GM21447 (cell line): Measurements from ENCODE around the gene RETN.

ENCODE experiments used
- ATAC-seq: cut with Tn5 transposase; IDR thresholded peaks from one replicate; pipeline ENCODE4 v1.9.1; 2021; ENCODE audit not compliant: unreplicated experiment

Gene RETN, protein sequence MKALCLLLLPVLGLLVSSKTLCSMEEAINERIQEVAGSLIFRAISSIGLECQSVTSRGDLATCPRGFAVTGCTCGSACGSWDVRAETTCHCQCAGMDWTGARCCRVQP

DNA sequence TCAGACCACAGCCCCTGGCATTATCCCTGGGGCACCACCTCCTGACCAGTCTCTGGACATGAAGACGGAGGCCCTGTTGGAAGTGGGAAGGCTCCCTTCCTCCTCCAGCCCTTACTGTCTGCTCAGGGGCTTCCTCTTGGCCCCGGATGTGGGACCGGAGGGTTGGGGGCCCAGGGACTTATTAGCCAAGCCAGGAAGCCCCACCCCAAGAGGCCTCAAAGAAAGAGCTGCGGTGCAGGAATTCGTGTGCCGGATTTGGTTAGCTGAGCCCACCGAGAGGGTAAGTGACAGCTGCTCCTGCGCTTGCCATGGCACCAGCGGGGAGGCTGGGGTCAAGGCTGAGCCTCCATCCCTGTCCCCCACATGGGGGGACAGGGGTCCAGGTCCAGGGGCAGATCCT lies at the start of gene RETN:
Gene RETN, plus strand, starts transcription at position 208 of the 400 bp plus-strand sequence. CDS start 278 bp downstream, outside the sequence.
- ATAC-seq: no peak

DNA sequence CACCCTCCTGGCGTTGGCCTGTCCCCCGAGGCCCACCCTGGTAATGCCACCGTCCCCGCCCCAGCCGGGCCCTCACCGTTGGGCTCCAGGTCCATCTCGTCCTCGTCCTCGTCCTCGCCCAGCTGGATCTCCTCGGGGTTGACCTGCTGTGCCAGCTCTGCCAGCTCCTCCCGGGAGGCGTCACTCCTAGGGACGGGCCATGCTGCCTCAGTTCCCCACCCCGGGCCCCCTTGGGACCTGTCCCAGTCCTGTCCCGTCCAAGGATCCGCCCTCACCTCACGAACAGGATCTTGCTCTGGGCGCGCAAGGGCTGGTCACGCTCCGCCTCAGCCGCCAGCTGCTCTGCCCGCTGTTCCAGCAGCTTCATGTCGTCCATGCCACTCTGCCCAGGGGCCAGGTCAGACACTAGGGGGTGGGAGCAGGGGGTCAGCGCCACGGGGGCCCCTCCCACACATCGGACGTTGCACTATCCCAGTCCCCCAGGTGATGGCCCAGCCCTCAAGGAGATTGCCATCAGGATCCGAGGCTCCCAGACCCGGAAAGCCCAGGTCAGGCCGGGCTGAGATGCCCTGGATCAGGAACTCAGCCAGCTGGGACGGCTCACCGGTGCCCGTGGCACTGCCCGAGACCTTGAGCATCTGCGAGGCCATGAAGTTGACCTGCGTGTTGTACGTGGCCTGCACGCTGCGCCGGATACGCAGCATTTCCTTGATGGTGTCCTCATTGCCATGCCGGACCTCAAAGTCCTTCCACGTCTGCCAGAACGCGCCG lies 49.0 kb upstream of the RETN start:
- ATAC-seq: no peak

DNA sequence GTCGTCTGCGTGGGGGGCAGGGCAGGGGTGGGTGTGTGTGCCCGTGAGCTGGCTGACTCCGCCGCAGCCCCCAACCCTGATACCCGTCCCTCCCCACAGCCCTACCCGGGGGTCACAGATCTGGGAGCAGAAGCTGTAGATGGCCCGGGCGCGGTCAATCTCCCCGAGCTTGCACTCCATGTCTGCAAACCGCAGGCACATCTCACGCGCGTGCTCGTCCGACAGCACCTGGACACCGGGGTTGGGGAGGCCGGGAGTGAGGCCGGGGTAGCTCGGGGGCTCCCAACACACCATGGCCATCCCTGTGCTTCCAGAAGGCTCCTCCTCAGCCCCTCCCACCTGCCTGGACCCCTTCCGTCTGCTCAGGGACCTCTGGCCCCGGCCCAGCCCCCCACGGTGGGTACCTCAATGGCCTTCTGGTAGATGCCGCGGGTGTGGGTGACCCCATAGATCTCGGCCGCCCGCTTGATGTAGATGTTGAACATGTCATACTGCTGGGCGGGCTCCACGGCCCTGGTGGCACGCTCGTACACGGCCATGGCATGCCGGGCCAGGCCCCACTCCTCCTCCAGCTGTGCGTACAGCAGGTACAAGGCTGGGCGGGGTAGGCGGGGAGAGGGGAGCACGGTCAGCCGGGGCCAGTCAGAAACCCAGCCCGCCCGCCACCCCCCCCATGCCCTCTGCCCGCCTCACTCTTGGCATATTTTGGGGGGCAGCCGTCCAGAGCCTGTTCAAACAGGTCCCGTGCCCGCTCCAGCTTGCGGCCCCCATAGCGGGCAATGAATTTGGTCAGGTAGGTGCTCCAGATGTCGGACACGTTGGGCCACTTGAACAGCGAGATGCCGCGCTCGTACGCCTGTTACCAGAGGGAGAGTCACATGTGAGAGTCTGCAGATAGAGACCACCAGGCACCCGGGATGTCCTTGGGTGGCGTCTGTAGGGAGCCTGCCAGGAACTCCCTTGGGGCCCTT lies 48.1 kb upstream of the RETN start:
- no peak for ATAC-seq

DNA sequence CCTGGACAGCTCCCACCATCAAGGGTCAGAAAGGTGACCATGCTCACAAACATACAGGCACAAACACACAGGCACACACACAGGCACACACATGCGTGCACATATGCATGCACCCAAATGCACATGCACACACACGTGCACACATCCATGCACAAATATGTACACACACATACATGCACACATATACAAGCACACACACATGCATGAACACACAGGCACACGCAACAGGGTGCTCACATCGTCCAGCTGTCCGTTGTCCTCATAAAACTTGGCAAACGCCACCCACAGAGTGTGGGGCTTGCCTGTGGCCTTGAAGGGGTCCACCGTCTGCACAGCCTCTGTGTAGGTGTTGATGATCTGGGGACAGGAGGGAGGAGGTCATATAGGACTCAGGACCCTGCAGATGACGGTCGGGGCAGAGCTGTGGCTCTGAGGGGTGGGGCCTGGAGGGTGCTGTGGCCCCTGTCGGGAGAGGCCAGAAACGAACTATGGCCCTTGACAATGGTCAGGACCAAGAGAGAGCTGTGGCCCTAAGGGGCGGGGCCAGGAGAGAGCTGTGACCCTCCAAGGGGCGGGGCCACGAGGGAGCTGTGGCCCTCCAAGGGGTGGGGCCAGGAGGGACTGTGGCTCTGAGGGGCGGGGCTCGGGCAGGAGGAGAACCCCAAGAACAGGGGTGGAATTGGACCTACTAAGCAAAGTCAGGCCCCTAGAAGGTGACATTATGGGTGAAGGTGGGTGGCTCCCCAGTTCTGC lies 45.7 kb upstream of the RETN start:
- ATAC-seq: no peak

DNA sequence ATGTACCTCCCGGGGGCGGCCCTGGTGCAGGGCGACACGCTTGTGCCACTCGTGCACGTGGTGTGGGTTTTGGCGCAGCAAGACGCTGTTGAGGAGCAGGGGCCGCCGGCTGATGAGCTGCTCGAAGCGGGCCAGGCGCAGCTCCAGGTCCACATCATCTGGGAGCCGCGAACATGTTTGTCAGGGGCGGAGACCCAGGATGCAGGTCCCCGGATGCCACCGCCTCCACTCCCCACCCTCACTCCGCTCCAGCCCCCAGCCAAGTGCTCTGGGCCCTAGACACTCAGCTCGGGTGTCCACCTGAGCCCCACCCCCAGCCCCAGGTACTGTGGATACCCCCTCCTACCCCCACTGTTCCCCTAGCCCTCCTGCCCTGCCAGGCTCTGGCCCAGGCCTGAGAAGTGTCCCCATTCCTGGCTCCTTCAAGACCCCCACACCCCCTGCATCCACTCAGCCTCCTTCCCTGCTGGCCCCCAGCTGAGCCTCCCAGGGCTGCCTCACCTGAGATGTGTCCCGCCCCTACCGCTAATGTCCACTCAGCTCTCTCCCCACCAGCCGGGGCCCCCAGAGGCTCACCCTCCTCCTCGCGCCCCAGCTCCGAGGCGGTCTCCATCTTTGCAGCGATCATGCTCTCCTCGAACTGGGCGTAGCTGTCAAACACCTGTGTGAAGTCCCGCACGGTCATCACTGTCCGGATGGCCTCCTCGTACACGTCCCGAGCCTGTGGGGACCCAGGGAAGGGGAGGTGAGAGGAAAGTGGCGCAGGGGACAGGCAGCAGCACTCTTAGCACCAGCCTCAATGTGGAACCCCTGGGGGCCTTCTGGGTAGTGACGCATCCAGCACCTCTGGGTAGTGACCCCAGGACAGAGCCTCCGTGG lies 44.9 kb upstream of the RETN start:
- ATAC-seq: no peak

DNA sequence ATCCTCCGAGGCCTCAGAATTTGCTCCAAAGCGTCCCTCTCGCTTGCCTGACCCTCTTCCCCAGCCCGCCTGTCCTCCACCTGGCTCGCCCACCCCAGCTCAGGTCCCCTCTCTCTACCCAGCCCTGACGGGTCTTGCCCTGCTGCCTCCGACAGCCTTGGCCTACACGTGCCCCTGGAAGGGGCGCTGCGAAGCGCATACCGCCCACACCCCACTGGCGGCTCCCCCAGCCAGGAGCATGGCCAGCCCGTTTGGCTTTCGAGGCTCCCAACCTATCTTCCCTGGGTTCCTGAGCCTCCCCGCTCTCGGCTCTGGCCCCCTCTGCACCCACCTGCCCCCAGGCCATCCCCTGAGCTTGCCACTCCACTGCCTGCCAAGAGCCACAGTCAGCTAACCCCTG lies 44.0 kb upstream of the RETN start:
- no peak for ATAC-seq

DNA sequence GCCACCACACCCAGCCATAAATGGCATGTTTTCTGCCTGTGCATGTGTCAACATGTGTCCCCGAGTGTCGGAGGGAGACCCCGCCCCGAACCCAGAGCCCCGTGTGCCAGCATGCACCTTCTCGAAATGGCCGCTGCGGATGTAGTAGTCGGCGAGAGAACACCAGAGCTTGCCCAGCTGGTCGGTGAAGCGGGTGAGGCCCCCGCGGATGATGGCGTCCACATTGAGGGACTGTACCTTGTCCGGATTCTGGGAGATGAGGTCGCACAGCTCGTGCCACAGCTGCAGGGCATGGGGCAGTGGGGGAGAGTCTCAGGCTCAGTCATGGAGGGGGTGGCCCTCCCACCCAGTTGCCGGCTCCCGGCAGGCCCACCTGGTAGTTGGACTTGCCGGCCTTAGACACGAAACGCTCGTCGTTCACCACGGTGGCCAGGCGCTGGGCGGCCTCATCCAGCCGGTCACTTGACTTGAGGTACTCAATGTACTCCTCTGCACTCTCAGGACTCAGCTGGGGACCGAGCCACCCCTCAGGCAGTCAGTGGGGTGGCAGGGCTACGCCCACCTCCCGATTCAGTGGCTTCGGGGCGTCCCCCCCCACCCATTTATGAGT lies 43.0 kb upstream of the RETN start:
- no peak for ATAC-seq

DNA sequence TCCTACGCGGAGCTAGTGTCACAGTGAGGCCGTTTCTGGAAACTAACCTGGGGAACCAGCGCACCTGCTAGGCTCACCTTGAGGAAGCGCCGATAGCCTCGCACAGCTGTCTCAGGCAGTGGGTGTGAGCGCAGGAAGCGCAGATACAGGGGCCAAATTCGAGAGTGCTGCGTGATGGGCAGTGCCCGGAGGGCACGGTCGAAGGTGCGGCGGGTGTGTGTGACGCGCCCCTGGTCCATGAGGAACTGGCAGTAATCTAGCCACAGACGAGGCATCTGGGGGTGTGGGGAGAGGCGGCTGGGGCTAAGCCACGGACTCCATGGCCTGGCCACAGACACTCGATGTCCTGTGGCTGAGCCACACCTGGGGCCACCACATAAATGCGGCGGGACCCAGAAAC lies 41.7 kb upstream of the RETN start:
- no peak for ATAC-seq

DNA sequence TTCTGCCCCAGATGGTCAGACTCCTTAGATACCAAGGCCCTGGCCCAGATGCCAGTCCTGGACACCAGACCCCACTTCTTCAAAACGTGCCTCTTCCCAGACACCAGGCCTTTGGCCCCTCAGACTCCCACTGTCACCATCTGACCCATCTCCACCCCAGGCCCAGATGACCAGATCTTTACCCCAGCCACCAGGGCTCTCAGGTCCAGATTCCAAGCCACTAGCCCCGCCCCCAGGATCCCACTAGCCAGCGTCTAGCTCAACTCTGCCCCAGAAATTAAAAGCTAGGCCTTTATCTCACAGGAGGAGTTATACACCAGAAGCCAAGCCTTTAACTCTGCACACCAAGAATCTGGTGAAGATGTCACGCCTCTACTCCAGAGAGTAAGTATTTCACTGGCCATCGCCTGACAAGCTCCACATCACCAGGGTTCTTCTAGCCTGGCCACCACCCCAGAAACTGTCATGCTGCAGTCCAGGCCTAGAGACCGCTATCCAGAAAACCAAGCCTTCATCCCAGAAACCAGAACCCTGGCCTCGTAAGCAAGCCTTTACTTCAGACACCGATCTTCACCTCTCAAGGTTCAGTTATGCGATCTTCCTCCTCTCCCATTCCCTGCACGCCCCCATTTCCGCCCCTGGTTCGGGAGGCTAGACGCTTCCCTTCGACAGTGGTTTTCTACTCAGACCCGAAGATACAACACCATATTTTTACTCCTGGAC lies 40.1 kb upstream of the RETN start:
- no peak for ATAC-seq

DNA sequence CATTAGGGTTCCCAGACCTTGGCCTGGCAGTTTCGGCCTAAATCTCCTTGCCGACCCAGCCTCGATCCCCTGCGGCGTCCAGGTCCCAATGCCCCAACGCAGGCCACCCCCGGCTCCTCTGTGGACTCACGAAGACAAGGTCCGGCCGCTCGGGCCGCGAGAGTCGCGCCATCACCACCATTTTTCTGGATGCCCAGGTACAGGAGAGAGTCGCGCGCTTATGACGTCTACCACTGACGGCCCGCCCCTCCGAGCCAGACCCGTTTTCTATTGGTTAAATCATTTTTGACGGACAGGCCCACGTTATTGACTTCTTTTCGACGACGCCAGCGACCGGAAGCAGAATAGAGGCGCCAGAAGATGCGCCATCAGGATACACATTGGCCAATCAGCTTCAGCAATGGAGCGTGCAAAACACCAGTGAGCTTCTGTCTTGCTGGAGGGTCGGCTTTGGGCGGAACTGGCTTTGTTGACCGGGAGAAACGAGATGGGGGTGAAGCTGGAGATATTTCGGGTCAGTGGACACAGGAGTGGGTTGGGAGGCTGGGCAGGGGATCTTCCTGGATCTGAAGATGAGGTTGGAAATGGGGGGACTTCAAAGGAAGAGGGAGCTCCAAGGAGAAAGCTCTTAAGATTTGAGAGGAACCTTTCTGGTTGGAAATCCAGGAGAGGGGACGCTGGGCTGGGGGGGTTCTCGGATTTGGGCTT lies 39.3 kb upstream of the RETN start, which contains the start of the genes PET100 and XAB2:
Gene PET100, plus strand, starts transcription at position 447 of the 708 bp plus-strand sequence. Its CDS starts 41 bp downstream, at position 488.
Gene XAB2, minus strand, starts transcription at position 199 of the 708 bp plus-strand sequence. Its CDS starts 18 bp downstream, at position 181.
- ATAC-seq: peak; percentile 88

DNA sequence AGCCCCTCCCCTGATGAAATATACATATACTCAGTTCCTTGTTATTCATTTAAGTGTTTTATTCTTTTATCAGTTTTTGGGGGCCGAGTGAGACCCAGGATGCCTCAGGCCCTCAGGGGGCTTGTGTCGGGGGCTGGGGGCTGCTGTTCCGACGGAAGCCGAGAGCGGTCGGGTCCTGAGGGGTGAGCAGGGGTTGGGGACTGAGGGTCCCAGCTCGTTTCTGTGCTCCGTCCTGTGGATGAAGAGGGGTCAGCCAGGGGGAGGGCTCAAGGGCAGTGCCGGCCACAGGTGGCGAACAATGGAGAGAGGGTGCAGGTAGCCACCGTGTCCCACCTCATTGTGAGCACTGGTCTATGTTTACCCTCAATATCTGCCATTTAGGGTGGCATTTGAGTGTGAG lies 37.3 kb upstream of the RETN start:
- no peak for ATAC-seq

DNA sequence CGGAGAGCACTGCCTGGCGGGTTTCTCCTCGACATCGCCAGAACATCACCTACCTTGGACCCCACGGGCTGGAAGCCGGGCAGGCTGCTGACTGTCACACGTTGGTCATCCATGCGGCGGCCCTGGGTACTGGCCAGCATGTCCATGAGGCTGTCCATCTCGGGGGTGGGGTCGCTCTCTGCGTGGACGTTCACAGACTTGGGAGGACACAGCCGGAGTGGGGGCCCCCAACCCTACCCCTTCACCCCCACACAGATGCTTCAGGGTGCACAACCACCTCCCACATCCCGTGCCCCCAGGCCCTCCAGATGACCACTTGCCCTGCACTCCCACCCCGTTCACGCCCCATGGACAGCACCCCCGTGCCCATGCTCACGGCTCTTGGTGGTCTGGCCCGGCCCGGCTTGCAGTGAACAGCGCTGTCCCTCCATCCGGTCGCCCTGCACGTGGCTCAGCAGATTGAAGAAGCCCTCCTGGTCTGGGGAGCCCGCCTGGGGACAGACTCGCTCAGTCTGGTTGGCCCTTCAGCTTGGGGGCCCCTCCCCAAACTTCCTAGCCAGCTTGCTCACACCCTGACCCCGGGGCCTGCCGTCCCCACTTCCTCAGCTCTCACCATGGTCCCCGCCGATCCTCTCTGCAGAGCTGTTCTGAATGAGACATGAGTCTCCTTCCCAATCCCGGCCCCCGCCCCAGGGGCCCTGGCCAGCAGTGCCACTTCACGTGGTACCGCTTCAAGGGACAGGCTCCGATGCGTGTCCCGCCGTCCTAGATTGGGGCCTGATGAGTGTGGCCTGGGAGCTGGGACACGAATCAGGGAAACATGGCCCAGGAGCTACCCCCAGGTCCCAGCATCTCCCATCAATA lies 36.3 kb upstream of the RETN start:
- ATAC-seq: no peak

DNA sequence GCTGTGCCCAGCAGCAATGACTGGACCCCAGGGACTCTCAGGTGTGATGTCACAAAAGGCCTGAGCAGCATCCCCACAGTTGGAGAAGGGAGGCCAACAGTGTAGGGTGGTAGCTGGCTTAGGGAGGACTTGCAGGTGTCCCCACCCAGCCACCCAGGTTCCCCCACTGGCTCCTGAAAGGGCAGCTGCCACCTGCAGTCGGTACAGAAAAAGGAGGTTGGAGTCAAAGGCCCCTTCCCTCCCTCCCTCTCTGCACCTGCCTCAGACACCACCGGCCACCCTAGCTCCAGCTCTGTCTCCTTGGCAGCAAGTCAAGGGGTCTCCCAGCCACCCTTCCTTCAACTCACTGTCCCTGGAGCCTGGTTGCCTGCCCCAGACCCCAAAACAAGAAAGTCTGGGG lies 35.2 kb upstream of the RETN start, which contains the start of gene PCP2:
Gene PCP2, minus strand, starts transcription at position 22 of the 400 bp plus-strand sequence. CDS start 262 bp downstream, outside the sequence.
- no peak for ATAC-seq

DNA sequence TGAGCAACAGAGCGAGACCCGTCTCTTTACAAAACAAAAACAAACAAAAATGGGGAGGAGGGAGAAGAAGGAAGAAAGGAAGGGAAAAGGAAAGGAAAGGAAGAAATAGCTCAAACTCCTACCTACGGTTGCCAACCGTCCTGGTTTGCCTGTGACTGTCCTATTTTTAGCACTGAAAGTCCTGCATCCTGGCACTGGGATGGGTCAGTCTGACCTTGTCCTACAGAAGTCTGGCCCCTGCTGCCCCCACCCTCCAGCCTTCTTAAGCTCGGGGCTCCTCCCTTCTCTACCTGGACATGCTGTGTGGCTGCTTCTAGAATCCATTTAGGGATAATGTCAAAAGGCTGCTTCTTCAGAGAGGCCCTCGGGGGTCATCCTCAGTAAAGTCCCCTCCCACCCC lies 33.2 kb upstream of the RETN start:
- ATAC-seq: no peak

DNA sequence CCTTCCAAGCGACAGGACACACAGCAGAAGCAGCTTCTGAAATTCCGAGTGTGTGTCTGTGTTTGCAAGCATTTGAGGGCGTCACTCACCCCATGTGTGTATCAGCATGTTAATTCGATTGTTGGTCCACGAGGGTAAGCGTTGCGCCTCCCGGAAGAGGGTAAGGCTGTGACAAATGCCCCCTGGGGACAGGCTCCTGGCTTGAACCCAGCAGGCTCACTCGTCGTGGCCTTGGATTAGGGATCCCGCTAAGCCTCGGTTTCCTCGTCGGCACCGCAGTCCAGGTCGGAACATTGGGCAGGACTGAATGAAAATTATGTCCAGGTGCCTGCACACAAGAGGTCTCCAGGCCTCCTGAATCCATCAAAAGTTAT lies 32.5 kb upstream of the RETN start:
- no peak for ATAC-seq

DNA sequence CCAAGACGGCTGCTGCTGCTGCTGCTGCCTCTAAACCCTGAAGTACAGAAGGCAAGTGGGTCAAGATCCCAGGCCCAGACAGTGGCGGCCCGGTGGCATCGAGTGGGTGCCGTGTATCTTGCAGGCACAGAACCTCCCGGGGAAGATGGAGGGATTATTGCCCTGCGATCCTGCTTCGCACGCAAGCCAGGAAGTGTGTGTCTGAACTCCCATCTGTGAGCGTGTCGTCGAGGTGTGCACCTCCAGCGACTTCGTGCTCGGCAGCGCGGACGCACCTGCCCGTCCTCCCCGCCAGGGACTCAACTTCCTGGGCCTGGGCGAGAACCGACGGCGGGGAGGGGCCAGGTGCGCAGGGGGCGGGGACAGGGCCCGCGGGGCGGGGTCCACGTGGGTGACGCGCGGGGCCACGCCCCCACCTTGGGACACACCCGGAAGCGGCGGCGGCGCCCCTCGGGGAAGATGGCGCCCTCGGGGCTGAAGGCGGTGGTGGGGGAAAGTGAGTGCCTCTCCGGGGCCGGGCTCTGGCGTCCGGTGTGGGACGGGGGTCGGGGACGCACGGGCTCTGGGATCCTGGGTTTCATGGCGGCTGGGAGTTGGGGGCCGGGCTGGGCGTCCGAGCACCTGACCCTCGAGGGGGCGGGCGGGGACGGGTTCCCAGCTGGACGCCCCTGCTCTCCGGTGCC lies 32.0 kb upstream of the RETN start, which contains the start of gene STXBP2:
Gene STXBP2, plus strand, starts transcription at position 420 of the 683 bp plus-strand sequence. Its CDS starts 40 bp downstream, at position 460.
- ATAC-seq: no peak
